ENCODE measurements around the gene ITFG1.

- TF ChIP-seq CTCF (IDR thresholded peaks at IDR 0.05) (no peak), POLR2A (IDR thresholded peaks at IDR 0.05) (no peak), POLR2AphosphoS5 (IDR thresholded peaks at IDR 0.05) (no peak)
These were observed 331.0 kb downstream of the ITFG1 start for GRCh38 chr16:47129755-47130435.

All from breast epithelium (tissue), 3 donors.